Common myeloid progenitor, CD34-positive (primary cell): Measurements from ENCODE around the gene KLF5.

Experiments
- CTCF ChIA-PET: fragments of 350-600 bp; sonication (Branson Sonifier 250); formaldehyde crosslinking; loops from one replicate; lab custom pipeline; 2021; ENCODE audit warnings: antibody characterized with exemption; lab: Charles Lee
- POLR2A ChIA-PET: fragments of 350-600 bp; sonication (Branson Sonifier 250); formaldehyde crosslinking; loops from one replicate; lab custom pipeline; 2021; ENCODE audit warnings: antibody characterized with exemption; lab: Charles Lee
- DNase-seq, 3 donors: peaks; one replicate each; pipeline versions ENCODE4 v3.0.0 to v3.0.0-alpha.2; 2013
- H3K27ac ChIP-seq, 2 experiments: 1 replicate in 1 of 2; 2 replicates in 1 of 2; pipeline ENCODE4 v1.7.0; 2013; ENCODE audit warnings: inconsistent platforms in 2 of 2, low read length in 2 of 2, mild to moderate bottlenecking in 2 of 2, low read depth in 1 of 2, moderate library complexity in 1 of 2; ENCODE audit not compliant: severe bottlenecking in 2 of 2, insufficient read depth in 1 of 2, poor library complexity in 1 of 2
- H3K27me3 ChIP-seq, 5 experiments: replicated peaks in 2 of 5; 1 replicate in 3 of 5; 2 replicates in 2 of 5; pipeline versions ENCODE4 v1.6.1 to v1.7.0; 2013; ENCODE audit warnings: low read length in 4 of 5, mild to moderate bottlenecking in 2 of 5, moderate library complexity in 2 of 5, inconsistent platforms in 1 of 5; ENCODE audit not compliant: insufficient read depth in 5 of 5, control insufficient read depth in 4 of 5
- H3K36me3 ChIP-seq, 4 experiments: 1 replicate in 2 of 4; 2 replicates in 2 of 4; pipeline versions ENCODE4 v1.6.1 to v1.7.0; 2013; ENCODE audit warnings: low read length in 3 of 4, control low read depth in 1 of 4, mild to moderate bottlenecking in 1 of 4; ENCODE audit not compliant: control insufficient read depth in 4 of 4, insufficient read depth in 4 of 4
- H3K4me1 ChIP-seq, 4 experiments: 1 replicate in 3 of 4; 2 replicates in 1 of 4; pipeline versions ENCODE4 v1.6.1 to v1.7.1; 2013; ENCODE audit warnings: low read length in 3 of 4, mild to moderate bottlenecking in 3 of 4, control low read depth in 1 of 4, inconsistent platforms in 1 of 4, moderate library complexity in 1 of 4; ENCODE audit not compliant: control insufficient read depth in 4 of 4, insufficient read depth in 4 of 4; ENCODE audit errors: control extremely low read depth in 1 of 4
- H3K4me3 ChIP-seq, 7 experiments: 1 replicate in 4 of 7; 2 replicates in 3 of 7; pipeline versions ENCODE4 v1.5.1 to v1.7.0; 2013; ENCODE audit warnings: mild to moderate bottlenecking in 7 of 7, low read length in 6 of 7, moderate library complexity in 6 of 7, inconsistent platforms in 2 of 7, low read depth in 2 of 7, control low read depth in 1 of 7; ENCODE audit not compliant: insufficient read depth in 4 of 7, control insufficient read depth in 1 of 7; ENCODE audit errors: extremely low read depth in 1 of 7
- H3K9me3 ChIP-seq, 5 experiments: 1 replicate in 4 of 5; 2 replicates in 1 of 5; pipeline versions ENCODE4 v1.6.1 to v1.7.1; 2013; ENCODE audit warnings: low read length in 4 of 5, mild to moderate bottlenecking in 2 of 5, inconsistent platforms in 1 of 5, low read depth in 1 of 5, moderate library complexity in 1 of 5; ENCODE audit not compliant: control insufficient read depth in 4 of 5, insufficient read depth in 2 of 5; ENCODE audit errors: control extremely low read depth in 1 of 5
- WGBS: methylation state at CpG from one replicate; pipeline ENCODE4 v1.1.5; 2013; ENCODE audit not compliant: insufficient coverage; 5-methylcytosine and 5-hydroxymethylcytosine counted together

Gene KLF5

DNA sequence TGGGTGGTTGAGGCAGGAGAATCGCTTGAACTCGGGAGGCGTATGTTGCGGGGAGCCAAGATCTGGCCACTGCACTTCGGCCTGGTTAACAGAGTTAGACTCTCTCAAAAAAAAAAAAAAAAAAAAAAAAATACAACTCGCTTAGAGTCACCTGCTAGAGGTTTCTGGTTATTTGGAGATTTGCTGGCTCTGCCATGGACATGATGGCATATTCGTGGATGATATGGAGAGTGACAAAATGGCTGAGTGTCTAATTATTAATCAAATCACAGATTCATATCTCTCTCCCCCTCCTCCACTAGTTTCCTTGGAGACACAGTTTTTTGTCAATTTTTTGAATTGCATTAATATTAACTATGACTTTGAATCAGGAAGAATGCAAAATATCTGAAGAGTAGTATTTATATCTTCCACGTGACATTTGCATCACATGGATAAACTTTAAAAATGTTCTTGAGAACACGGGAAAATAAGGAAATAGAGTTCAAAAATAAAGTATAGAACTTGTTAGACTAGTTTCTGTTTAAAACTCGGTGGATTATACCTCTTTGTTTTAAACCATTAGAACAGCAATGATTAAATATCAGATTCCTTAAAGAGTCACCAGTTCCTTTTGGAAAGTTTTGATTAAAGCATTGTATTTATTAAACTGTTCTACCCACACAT is 47.8 kb downstream of the KLF5 start:
- Histone ChIP-seq H3K4me3 (no peak overlapping the region), H3K4me1 (peaks cover 0 to 3% (median 0%) of the 10 kb centered on the region in 4 experiments), H3K27me3 (no peaks in the 10 kb centered on the region), H3K36me3 (no peaks in the 10 kb centered on the region), H3K27ac (no peak overlapping the region), H3K9me3 (no peaks in the 10 kb centered on the region)
- POLR2A ChIA-PET = no interaction called here
- DNase-seq = no peak
- CTCF ChIA-PET = no interaction called here
- WGBS = 100% methylated on average over 2 of the region's 10 CpGs

DNA sequence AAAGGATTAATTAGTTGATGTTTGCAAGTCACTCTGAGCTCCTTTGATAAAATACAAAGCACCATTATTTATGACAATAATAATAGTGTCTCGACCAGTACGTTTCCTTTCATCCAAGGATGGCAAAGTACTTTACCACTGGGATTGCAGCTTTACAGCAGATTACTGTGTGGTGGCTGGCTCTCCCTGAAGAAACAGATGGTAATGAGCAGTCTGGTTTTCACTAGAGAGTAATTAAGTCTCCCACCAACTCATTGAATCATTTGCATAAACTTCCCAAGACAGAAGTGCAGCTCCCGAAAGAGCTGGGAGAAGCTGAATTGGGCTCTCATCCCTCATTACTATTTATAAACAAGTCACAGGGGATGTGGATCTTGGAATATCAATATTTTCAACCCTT is 48.7 kb downstream of the KLF5 start:
- CTCF ChIA-PET = no interaction called here
- no peak overlapping the region for H3K4me3 ChIP-seq
- H3K36me3 ChIP-seq = no peaks in the 10 kb centered on the region
- no peaks in the 10 kb centered on the region for H3K9me3 ChIP-seq
- POLR2A ChIA-PET = no interaction called here
- no peaks in the 10 kb centered on the region for H3K27me3 ChIP-seq
- WGBS = 85% methylated on average over 2 of the region's 3 CpGs
- peaks cover 0 to 3% (median 0%) of the 10 kb centered on the region in 4 experiments for H3K4me1 ChIP-seq
- no peak for DNase-seq
- H3K27ac ChIP-seq = no peak overlapping the region

DNA sequence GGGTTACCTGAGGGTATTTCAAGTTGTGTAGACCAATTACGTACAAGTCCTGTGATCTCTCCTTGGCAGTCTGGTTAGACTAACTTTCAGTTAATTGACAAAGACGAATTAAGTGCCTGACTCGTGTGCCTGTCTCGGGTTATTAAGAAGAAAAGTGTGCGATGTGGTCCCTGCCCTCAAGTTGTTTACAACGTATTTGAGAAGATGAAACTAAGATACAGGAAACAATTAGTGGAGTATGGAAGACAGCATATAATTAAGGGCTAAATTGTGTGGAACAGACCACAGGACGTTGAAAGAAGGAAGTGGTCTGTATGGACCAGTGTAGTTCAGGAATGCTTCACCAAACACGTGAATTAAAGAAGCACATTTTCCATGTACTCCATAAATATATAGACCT is 49.2 kb downstream of the KLF5 start:
- Histone ChIP-seq H3K36me3 (no peaks in the 10 kb centered on the region), H3K4me3 (no peak overlapping the region), H3K27me3 (no peaks in the 10 kb centered on the region), H3K9me3 (no peaks in the 10 kb centered on the region), H3K4me1 (peaks cover 0 to 3% (median 0%) of the 10 kb centered on the region in 4 experiments), H3K27ac (no peak overlapping the region)
- peak in 1 of 3 donors; percentile 3 for DNase-seq
- WGBS = 57% methylated on average over 7 of the region's 8 CpGs
- ChIA-PET POLR2A (no interaction called here), CTCF (no interaction called here)

DNA sequence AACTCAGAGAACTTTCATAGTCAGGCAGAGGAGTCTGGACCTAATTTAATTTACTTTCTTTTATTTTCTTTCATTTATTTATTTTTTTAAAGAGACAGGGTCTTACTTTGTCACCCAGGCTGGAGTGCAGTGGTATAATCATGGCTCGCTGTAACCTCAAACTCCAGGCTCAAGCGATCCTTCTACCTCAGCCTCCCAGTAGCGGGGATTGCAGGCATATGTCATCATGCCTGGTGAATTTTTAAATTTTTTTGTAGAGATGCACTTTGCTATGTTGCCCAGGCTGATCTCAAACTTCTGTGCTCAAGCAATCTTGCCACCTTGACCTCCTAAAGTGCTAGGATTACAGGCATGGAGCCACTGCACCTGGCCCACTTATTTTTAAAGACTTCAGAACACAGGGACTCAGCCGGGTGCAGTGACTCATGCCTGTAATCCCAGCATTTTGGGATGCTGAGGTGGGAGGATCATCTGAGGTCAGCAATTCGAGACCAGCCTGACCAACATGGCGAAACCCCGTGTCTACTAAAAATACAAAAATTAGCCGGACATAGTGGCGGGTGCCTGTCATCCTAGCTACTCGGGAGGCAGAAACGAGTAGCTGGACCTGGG is 50.6 kb downstream of the KLF5 start:
- no peak overlapping the region for H3K27ac ChIP-seq
- WGBS = 99% methylated on average over 8 of the region's 11 CpGs
- H3K9me3 ChIP-seq = no peaks in the 10 kb centered on the region
- H3K4me1 ChIP-seq = peaks cover 0 to 3% (median 0%) of the 10 kb centered on the region in 4 experiments
- CTCF ChIA-PET = no interaction called here
- H3K4me3 ChIP-seq = no peak overlapping the region
- no peak for DNase-seq
- H3K36me3 ChIP-seq = no peaks in the 10 kb centered on the region
- POLR2A ChIA-PET = no interaction called here
- no peaks in the 10 kb centered on the region for H3K27me3 ChIP-seq

GRCh38 chr13:73109969-73110368 is 51.2 kb downstream of the KLF5 start:
- ChIA-PET POLR2A (no interaction called here), CTCF (no interaction called here)
- Histone ChIP-seq H3K36me3 (no peaks in the 10 kb centered on the region), H3K4me1 (peaks cover 0 to 3% (median 0%) of the 10 kb centered on the region in 4 experiments), H3K4me3 (no peak overlapping the region), H3K27ac (no peak overlapping the region), H3K27me3 (no peaks in the 10 kb centered on the region), H3K9me3 (no peaks in the 10 kb centered on the region)
- no peak for DNase-seq
- 100% methylated on average over 1 of the region's 3 CpGs for WGBS

- H3K4me1 ChIP-seq = peaks cover 0 to 3% (median 0%) of the 10 kb centered on the region in 4 experiments
- H3K9me3 ChIP-seq = no peaks in the 10 kb centered on the region
- CTCF ChIA-PET = interaction anchor here (0.5 to 0.6 kb wide), 2 partner anchors 88 to 124 kb away, joined by 3 read pairs; no protein-coding TSS in a partner anchor
- 100% methylated on average over 1 of the region's 5 CpGs for WGBS
- no peak overlapping the region for H3K27ac ChIP-seq
- no peak for DNase-seq
- H3K27me3 ChIP-seq = no peaks in the 10 kb centered on the region
- no peaks in the 10 kb centered on the region for H3K36me3 ChIP-seq
- no peak overlapping the region for H3K4me3 ChIP-seq
- POLR2A ChIA-PET = no interaction called here
Observed at GRCh38 chr13:73110814-73111213, 52.0 kb downstream of the KLF5 start.

GRCh38 chr13:73111331-73111730 is 52.5 kb downstream of the KLF5 start:
- POLR2A ChIA-PET = no interaction called here
- no peak for DNase-seq
- 69% methylated on average over 3 of the region's 3 CpGs for WGBS
- no peaks in the 10 kb centered on the region for H3K27me3 ChIP-seq
- H3K27ac ChIP-seq = no peak overlapping the region
- peaks cover 0 to 3% (median 0%) of the 10 kb centered on the region in 4 experiments for H3K4me1 ChIP-seq
- H3K9me3 ChIP-seq = no peaks in the 10 kb centered on the region
- CTCF ChIA-PET = interaction anchor here (0.5 to 0.6 kb wide), 2 partner anchors 88 to 125 kb away, joined by 3 read pairs; no protein-coding TSS in a partner anchor
- no peaks in the 10 kb centered on the region for H3K36me3 ChIP-seq
- no peak overlapping the region for H3K4me3 ChIP-seq
